ENCODE results near the gene RAB32.

The RAB32 gene

DNA sequence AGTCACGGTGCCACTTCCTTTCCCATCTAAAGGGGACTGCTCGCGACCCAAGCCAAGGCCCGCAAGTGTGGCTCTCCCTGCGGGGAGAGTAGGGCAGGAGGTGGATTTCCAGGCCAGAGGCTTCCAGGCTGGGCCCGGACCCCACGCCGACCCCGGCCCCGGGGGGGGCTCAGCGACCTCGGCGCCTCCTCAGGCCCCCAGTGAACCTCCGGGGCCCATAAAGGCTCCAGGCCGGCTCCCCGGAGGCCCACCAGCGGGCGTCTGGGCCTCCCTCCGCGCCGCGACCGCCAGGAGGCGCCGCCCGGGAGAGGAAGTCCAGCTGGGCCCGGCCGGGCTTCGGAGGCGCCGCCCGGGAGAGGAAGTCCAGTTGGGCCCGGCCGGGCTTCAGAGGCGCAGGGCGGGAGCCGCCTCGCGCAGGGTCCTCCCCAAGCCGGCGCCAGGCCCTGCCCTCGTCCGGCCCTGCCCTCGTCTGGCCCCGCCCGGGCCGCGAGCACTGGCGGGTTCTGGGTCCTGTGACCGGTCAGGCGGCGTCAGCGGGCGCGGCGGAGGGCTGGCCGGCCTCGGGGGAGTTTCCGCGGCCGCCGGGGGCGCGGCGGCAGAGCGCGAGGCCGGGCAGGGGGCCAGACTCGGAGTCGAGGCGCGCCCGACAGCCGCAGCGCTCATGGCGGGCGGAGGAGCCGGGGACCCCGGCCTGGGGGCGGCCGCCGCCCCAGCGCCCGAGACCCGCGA is at the start of gene RAB32:
Gene RAB32, plus strand, starts transcription at position 623 of the 729 bp plus-strand sequence. Its CDS starts 39 bp downstream, at position 662.
- DNase-seq (ENCODE audit: insufficient read length, low spot score) (no peak), FAIRE-seq (no peak)
- TF ChIP-seq, protein P1, sequence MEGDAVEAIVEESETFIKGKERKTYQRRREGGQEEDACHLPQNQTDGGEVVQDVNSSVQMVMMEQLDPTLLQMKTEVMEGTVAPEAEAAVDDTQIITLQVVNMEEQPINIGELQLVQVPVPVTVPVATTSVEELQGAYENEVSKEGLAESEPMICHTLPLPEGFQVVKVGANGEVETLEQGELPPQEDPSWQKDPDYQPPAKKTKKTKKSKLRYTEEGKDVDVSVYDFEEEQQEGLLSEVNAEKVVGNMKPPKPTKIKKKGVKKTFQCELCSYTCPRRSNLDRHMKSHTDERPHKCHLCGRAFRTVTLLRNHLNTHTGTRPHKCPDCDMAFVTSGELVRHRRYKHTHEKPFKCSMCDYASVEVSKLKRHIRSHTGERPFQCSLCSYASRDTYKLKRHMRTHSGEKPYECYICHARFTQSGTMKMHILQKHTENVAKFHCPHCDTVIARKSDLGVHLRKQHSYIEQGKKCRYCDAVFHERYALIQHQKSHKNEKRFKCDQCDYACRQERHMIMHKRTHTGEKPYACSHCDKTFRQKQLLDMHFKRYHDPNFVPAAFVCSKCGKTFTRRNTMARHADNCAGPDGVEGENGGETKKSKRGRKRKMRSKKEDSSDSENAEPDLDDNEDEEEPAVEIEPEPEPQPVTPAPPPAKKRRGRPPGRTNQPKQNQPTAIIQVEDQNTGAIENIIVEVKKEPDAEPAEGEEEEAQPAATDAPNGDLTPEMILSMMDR (IDR thresholded peaks at IDR 0.05; ENCODE audit: insufficient read depth, missing control alignments) = no peak

DNA sequence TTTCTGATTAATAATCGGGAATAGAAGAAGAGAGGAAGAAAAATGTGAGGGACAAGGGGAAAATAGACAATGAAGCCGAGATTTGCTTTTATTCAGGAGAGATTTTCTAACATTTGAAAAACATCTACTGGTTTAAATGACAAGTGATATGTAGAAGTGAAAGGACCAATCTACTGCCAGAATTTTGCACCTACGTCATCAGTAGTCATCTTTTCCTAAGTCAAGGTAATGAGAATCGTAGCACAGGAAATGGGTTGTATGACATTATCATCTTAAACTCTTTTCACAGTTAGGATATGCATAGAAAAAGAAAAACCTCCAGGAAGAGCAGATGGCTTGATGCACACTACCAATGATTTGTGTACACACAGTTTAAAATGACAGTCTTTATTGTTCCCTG is 45.3 kb upstream of the RAB32 start:
- FAIRE-seq (no peak), DNase-seq (ENCODE audit: insufficient read length, low spot score) (no peak)
- TF ChIP-seq, protein P1 (IDR thresholded peaks at IDR 0.05; ENCODE audit: insufficient read depth, missing control alignments) = no peak

DNA sequence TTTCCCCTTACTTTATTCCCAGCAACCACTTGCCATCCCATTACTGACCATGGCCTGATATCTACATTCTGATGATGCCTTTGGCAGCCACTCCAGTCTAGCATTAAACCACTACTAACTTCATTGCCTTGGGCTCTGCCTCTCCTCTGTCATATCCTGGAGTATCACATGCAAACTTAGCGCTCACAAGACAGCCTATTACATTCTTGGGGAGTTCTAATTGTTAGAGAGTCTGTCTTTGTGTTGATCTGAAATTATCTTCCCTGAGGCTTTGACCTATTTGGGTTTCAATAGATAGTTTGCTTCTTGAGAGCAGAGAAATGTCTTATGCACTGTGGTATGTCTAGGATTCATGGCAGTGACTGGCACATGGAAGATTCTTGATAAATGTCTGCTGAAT is 40.5 kb upstream of the RAB32 start:
- FAIRE-seq (no peak), DNase-seq (ENCODE audit: insufficient read length, low spot score) (no peak)
- TF ChIP-seq, protein P1 (IDR thresholded peaks at IDR 0.05; ENCODE audit: insufficient read depth, missing control alignments) = no peak

DNA sequence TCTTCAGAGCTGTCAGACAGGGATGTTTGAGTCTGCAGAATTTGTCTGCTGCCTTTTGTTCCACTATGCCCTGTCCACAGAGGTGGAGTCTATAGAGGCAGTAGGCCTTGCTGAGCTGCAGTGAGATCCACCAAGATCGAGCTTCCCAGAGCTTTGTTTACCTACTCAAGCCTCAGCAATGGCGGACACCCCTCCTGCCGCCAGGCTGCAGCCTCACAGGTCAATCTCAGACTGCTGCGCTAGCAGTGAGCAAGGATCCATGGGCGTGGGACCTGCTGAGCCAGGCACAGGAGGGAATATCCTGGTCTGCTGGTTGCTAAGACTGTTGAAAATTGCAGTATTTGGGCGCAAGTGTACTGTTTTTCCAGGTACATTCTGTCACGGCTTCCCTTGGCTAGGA is 28.4 kb upstream of the RAB32 start:
- no peak for FAIRE-seq
- DNase-seq (ENCODE audit: insufficient read length, low spot score) = no peak
- TF ChIP-seq, protein P1 (IDR thresholded peaks at IDR 0.05; ENCODE audit: insufficient read depth, missing control alignments) = no peak

DNA sequence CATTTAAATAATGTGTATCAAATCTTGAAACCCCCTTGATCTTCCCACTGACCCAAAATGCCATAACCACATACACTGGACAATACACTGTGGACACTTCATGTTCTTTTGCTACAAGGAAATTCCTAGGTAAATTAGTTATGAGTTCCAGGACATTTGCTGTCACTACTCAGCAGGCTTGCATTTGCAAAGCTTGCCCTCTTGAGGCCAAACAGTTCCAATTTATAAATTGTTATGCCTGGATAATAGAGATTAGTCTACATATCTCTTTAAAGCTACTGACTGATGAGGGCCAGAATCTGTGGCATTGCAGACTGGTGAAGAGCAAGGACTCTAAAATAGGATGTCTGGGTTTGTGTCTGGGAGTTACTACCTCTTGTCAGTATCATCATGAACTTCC is 17.4 kb upstream of the RAB32 start:
- DNase-seq (ENCODE audit: insufficient read length, low spot score) (no peak), FAIRE-seq (no peak)
- TF ChIP-seq, protein P1 (IDR thresholded peaks at IDR 0.05; ENCODE audit: insufficient read depth, missing control alignments) = peak; percentile 47

DNA sequence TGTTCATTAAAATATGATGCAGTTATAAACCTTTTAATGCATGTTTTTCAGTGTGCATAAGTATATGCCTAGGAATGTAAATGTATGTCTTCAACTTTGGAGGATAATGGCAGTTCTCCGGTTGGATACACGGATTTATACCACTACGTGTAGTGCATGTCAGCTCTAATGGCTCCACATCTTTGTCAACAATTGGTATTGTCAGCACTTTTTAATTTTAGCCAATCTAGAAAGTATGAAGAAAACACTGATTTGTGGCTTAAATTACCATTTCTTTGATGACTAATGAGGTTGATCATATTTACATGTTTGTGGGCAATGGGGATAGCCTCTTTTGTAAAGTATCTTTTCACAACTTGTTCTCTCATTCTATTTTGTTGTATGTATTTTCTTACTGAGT is 10.9 kb upstream of the RAB32 start:
- DNase-seq (ENCODE audit: insufficient read length, low spot score) = no peak
- TF ChIP-seq, protein P1 (IDR thresholded peaks at IDR 0.05; ENCODE audit: insufficient read depth, missing control alignments) = no peak
- no peak for FAIRE-seq

DNA sequence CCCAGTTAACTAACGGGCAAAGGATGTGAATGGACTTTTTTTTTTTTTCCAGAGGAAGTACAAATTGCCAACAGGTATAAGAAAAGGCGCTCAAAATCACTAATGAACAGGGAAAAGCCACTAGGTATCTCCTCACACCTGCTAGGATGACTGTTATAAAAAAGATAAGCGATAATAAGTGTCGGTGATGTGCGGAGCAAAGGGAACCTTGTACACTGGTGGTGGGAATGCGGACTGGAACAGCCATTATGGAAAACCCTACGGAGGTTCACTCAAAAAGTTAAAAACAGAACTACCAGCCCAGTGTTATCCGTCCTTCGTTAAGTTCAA is 787 bp upstream of the RAB32 start:
- no peak for FAIRE-seq

More for the DNA sequence above, 787 bp upstream of the RAB32 start:
- TF ChIP-seq, protein P1 (IDR thresholded peaks at IDR 0.05; ENCODE audit: insufficient read depth, missing control alignments) = no peak
- DNase-seq (ENCODE audit: insufficient read length, low spot score) = no peak

Measured in D721Med (cell line).